ENCODE measurements around the gene EEIG1. TPM values are rescaled to one million over a fixed set of nuclear protein-coding genes. Genes with fewer than 3 reads are reported as not detected.

Gene EEIG1
- total and polyA plus RNA-seq, 9 of the 15 experiments (the other 6 are each of a cell fraction or from before 2014, with no cell fraction given), result 0.17 to 16.7 (median 3.6) TPM

DNA sequence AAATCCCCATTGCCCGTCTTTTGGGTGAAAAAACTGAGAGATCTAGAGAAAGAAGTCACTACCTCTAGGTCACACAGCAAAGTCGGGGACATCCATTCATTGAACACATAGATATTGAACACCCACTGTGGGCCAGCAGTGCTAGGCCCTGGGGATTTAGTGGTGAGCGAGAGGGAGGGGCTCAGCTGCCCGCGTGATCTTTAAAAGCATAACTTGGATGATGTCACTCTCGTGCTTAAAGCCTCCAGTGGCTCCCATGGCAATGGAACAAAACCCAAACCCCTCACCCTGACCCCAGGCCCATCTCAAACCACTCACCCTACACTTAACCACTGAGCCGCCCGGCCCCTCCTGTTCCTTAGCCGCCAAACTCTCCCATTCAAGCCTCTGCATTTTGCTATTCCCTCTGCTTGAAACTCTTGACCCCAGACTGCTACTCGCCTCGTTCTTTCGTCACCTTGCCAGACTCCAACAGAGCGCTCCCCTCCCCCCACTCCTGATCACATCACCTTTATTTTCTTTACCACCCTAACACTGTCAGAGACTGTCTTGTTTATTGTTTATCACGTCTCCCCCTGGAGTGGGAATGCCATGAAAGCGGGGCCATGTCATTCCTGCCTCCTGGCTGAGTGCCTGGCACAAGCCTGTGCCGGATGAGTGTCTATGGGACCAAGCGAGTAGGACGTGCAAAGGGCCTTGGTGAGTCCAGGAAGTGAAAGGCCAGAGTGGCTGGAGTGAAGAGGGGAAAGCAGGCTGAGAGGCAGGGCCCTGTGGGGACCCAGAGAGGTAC, 49.5 kb downstream of the EEIG1 start (continued):
- TF ChIP-seq CHD7 (IDR thresholded peaks at IDR 0.05; ENCODE audit: low read depth, low read length) (no peak), POLR2AphosphoS5 (IDR thresholded peaks at IDR 0.05; ENCODE audit: control insufficient read depth, insufficient read depth, low read depth, low read length) (peak; percentile 33; the same call in 1 of the 2 replicates), ZNF75A (CRISPR knock-in tag; IDR thresholded peaks at IDR 0.05) (no peak), NCOA1 (IDR thresholded peaks at IDR 0.05; ENCODE audit: low read depth) (peak; percentile 61), TOE1 (IDR thresholded peaks at IDR 0.05; ENCODE audit: borderline replicate concordance) (peak; percentile 34; the same call in 1 of the 2 replicates), TOE1 (CRISPR knock-in tag; IDR thresholded peaks at IDR 0.05; ENCODE audit: borderline replicate concordance, low read depth) (no peak; the same call in 1 of the 2 replicates), ZBTB5 (IDR thresholded peaks at IDR 0.05) (peak; percentile 66; the same call in 1 of the 2 replicates), CTBP1 (IDR thresholded peaks at IDR 0.05; ENCODE audit: borderline replicate concordance) (peak; percentile 42; the same call in 1 of the 2 replicates), GTF2B (IDR thresholded peaks at IDR 0.05; ENCODE audit: extremely low read depth, insufficient read length) (no peak)
- TF ChIP-seq, protein P1, sequence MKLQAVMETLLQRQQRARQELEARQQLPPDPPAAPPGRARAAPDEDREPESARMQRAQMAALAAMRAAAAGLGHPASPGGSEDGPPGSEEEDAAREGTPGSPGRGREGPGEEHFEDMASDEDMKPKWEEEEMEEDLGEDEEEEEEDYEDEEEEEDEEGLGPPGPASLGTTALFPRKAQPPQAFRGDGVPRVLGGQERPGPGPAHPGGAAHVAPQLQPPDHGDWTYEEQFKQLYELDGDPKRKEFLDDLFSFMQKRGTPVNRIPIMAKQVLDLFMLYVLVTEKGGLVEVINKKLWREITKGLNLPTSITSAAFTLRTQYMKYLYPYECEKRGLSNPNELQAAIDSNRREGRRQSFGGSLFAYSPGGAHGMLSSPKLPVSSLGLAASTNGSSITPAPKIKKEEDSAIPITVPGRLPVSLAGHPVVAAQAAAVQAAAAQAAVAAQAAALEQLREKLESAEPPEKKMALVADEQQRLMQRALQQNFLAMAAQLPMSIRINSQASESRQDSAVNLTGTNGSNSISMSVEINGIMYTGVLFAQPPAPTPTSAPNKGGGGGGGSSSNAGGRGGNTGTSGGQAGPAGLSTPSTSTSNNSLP (IDR thresholded peaks at IDR 0.05; ENCODE audit: borderline replicate concordance, low read depth, low read length), result no peak

Measured in K562 (cell line).